ENCODE results near the gene ZIC2. TPM values are rescaled to one million over a fixed set of nuclear protein-coding genes. Genes with fewer than 3 reads are reported as not detected.
"Not testable (repeated sequence)": the region's sequence is repeated elsewhere in the genome, so short reads cannot be mapped to it uniquely, and the experiment has no call there.

Gene ZIC2
- total and polyA plus RNA-seq, 9 donors, result 0.11 to 0.13 TPM; not detected in 7

DNA sequence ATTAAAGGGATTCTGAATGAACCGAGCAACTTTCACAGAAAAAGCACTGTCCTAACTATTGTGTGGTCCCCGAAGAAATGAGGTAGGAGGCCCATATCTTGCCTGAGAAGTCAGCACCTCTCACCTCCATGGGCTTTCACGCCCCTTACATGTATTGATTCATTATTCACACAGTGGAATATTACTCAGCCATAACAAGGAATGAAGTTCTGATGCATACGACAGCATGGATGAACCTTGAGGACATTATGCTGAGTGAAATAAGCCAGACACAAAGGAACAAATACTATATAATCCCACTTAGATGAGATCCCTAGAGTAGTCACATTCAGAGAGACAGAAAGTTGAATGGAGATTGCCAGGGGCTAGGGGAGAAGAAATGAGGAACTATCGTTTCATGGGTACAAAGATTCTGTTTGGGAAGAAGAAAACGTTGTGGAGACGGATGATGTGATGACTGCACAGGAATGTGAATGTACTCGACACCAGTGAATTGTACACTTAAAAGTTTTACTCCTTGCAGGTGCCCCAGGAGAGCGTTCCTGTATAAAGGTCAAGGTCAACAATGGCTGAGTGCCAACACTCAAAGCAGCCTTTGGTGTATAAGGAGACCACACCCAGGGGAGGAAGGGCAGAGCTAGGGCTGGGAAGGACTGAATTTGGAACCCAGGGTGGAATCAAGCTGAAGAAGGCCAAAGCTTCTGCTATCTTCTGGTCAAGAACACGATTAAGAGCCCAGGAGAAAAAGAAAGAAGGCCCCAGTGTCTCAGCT lies 32.5 kb upstream of the ZIC2 start:
- Histone ChIP-seq H3K9me3 (replicated peaks; ENCODE audit: control insufficient read depth, low read depth, low read length) (no peaks in the 10 kb centered on the region), H3K27me3 (ENCODE audit: control insufficient read depth, insufficient read depth, low read length) (peaks cover 79% of the 10 kb centered on the region), H3K4me3 (ENCODE audit: low read length) (no peak overlapping the region), H3K36me3 (ENCODE audit: control insufficient read depth, insufficient read depth, low read length) (no peaks in the 10 kb centered on the region), H3K4me1 (ENCODE audit: control insufficient read depth, insufficient read depth, low read length) (no peaks in the 10 kb centered on the region), H3K27ac (ENCODE audit: low read length) (no peak overlapping the region)
- no peak for DNase-seq
- WGBS (ENCODE audit: insufficient coverage), result 56% methylated on average over 6 of the region's 10 CpGs

GRCh38 chr13:99949679-99950413 lies 31.7 kb upstream of the ZIC2 start:
- Histone ChIP-seq H3K27me3 (ENCODE audit: control insufficient read depth, insufficient read depth, low read length) (peaks cover 80% of the 10 kb centered on the region), H3K27ac (ENCODE audit: low read length) (no peak overlapping the region), H3K9me3 (replicated peaks; ENCODE audit: control insufficient read depth, low read depth, low read length) (no peaks in the 10 kb centered on the region), H3K4me1 (ENCODE audit: control insufficient read depth, insufficient read depth, low read length) (no peaks in the 10 kb centered on the region), H3K36me3 (ENCODE audit: control insufficient read depth, insufficient read depth, low read length) (no peaks in the 10 kb centered on the region), H3K4me3 (ENCODE audit: low read length) (no peak overlapping the region)
- no peak for DNase-seq
- WGBS (ENCODE audit: insufficient coverage), result 0% methylated on average over 1 of the region's 8 CpGs

DNA sequence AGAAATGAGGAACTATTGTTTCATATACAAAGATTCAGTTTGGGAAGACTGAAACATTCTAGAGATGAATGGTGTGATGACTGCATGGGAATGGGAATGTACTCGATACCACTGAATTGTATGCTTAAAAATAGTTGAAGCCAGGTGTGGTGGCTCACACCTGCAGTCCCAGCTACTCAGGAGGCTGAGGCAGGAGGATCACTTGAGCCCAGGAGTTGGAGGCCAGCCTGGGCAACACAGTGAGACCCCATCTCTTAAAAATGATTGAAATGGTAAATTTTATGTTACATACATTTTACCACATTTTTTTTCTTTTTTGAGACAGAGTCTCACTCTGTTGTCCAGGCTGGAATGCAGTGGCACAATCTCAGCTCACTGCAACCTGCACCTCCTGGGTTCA lies 29.9 kb upstream of the ZIC2 start:
- H3K9me3 ChIP-seq (replicated peaks; ENCODE audit: control insufficient read depth, low read depth, low read length); H3K4me3 ChIP-seq (ENCODE audit: low read length); H3K36me3 ChIP-seq (ENCODE audit: control insufficient read depth, insufficient read depth, low read length); DNase-seq; H3K27ac ChIP-seq (ENCODE audit: low read length): not testable (repeated sequence)
- peaks cover 13% of the 10 kb centered on the region for H3K4me1 ChIP-seq (ENCODE audit: control insufficient read depth, insufficient read depth, low read length)
- 100% methylated on average over 1 of the region's 1 CpG for WGBS (ENCODE audit: insufficient coverage)
- peaks cover 85% of the 10 kb centered on the region for H3K27me3 ChIP-seq (ENCODE audit: control insufficient read depth, insufficient read depth, low read length)

DNA sequence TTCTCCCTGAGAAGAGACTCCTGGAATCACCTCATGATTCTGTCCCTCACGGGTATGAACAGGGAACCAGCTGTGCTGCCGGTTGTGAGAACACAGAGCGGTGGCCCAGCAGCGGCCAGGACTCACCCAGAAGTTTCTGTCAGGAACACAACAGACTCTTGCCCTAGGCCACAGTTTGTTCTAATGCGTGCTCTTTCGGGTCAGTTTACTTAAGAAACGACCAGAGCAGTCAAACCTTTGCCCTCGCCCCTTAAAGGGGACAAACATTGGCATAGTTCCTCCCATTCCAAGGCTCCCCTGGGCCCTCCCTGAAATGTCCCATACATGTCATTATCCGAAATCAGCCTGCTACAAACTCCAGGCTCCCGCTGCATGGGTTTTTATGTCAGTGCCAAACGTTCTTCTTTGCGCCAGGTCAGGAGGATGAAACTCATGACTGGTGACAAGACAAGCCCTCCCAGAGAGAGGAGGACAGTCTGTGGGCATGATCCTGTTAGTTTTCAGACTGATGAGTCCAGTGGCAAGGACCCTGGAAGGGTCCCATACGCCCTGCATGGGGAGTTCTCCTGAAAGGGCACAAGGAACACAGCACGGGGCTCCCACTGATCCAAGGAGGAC lies 28.3 kb upstream of the ZIC2 start:
- Histone ChIP-seq H3K4me1 (ENCODE audit: control insufficient read depth, insufficient read depth, low read length) (peaks cover 22% of the 10 kb centered on the region), H3K27ac (ENCODE audit: low read length) (no peak overlapping the region), H3K4me3 (ENCODE audit: low read length) (no peak overlapping the region), H3K27me3 (ENCODE audit: control insufficient read depth, insufficient read depth, low read length) (peaks cover 87% of the 10 kb centered on the region), H3K36me3 (ENCODE audit: control insufficient read depth, insufficient read depth, low read length) (no peaks in the 10 kb centered on the region), H3K9me3 (replicated peaks; ENCODE audit: control insufficient read depth, low read depth, low read length) (no peaks in the 10 kb centered on the region)
- WGBS (ENCODE audit: insufficient coverage), result 64% methylated on average over 12 of the region's 14 CpGs
- DNase-seq, result no peak

DNA sequence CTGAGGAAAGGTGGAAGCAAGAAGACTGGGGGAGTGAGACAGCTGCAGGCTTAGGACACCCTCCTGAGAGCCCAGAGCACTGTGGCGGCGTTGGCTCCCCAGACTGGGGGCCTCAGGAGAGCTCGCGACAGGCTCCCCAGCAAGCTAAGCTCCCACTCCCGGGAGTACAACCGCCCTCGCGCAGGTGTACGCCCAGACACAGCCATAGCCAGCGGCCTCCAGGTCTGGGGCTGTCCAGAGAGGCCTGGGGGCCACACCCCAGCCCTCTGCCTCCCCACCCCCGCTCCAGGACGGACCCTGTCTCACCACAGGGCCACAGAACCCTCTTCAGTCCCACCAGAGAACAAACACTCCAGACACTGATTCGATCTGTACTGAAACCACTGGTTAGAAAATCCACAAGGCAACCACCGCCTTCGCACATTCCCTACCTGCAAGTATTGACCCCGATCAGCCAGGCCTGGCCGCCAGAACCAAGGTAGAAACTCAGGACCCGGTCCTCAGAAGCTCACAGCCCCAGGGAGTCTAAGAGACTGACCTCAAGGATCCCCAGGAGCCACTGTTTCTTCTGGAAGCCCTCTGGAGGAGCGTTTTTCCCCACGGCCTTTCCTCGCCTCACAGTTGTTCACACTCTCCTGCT lies 26.4 kb upstream of the ZIC2 start:
- no peak for DNase-seq
- Histone ChIP-seq H3K4me3 (ENCODE audit: low read length) (no peak overlapping the region), H3K9me3 (replicated peaks; ENCODE audit: control insufficient read depth, low read depth, low read length) (no peaks in the 10 kb centered on the region), H3K4me1 (ENCODE audit: control insufficient read depth, insufficient read depth, low read length) (peaks cover 32% of the 10 kb centered on the region), H3K27me3 (ENCODE audit: control insufficient read depth, insufficient read depth, low read length) (peaks cover 93% of the 10 kb centered on the region), H3K27ac (ENCODE audit: low read length) (no peak overlapping the region), H3K36me3 (ENCODE audit: control insufficient read depth, insufficient read depth, low read length) (no peaks in the 10 kb centered on the region)
- 41% methylated on average over 19 of the region's 21 CpGs for WGBS (ENCODE audit: insufficient coverage)

DNA sequence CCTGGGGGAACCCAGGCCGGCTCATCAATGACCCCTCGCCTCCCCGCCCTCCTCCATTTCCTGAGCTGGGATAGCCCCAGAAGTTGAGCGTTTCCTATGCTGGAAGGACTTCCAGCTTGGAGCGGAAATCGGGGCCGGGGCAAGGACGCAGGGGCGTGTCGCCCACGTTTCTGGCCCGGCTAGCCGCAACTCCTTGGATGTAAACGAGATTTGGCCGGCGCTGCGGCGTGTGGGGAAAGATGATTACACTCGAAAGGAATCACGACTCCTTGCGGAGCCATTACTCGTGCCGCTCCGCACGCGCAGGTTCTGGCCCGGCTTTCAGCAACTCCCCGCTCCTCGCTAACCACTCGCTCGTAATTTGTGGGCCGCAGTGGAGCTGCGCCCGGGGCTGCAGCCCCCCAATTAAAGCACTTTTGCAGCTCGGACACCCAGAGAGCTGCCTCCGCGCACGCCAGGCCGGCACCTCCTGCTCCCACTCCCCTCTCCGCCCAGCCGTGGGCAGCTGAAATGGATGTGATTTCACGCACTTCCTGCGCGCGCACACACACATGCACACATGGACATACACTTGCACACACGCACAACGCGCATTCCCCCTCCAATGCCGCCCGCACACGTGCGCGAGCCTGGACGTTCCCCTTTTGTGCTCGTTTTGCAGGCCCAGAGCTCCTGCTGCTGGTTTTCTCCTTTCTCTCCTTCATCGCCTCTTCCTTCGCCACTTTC lies 25.7 kb upstream of the ZIC2 start:
- peaks cover 32% of the 10 kb centered on the region for H3K4me1 ChIP-seq (ENCODE audit: control insufficient read depth, insufficient read depth, low read length)
- H3K27ac ChIP-seq (ENCODE audit: low read length), result no peak overlapping the region
- peak; percentile 85 for DNase-seq
- peak overlapping the region; percentile 16 for H3K4me3 ChIP-seq (ENCODE audit: low read length)
- H3K36me3 ChIP-seq (ENCODE audit: control insufficient read depth, insufficient read depth, low read length), result no peaks in the 10 kb centered on the region
- under 1% methylated on average over 49 of the region's 57 CpGs for WGBS (ENCODE audit: insufficient coverage)
- no peaks in the 10 kb centered on the region for H3K9me3 ChIP-seq (replicated peaks; ENCODE audit: control insufficient read depth, low read depth, low read length)
- peaks cover 92% of the 10 kb centered on the region for H3K27me3 ChIP-seq (ENCODE audit: control insufficient read depth, insufficient read depth, low read length)

DNA sequence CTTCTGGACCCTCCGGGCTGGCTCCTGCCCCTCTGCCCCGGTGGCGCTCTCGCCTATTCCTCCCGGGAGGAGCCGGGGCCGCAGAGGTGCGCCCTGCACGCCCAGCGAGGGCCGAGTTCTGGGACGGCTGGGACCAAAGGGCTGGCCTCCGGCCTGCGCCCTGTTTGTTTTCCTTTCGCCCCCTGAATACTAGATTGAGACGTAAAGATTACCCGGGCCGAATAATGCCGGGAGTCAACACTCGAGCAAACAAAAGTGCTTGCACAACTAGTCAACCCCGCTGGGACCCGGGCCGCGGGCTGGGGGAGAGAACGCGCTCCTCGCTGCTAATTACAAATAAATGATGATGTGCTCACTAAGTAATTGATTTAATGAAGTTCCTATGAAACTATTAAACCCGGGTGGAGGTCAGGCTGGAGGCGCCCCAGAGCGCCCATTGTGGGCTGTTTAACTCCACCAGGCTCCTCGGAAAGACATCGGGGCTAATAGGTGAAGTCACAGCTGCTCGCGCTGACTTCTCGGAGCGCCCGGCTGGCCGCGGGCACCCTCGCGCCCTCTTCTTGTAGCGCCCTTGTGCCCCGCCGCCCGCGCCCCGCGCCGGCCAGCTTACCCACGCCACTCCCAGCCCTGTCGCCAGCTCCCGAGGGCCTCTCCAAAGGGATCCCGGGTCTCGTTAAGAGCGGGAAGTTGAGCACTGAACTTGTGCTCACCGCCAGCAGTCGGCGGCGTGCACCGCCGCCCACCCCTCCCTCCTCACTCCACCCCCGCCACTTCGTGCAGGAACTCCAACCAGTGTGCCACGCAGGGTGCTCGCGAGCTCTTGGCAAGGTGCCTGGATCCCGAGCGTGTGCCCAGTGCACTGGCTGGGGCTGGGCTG lies 24.9 kb upstream of the ZIC2 start:
- under 1% methylated on average over 54 of the region's 68 CpGs for WGBS (ENCODE audit: insufficient coverage)

GRCh38 chr13:99958406-99959126 lies 23.0 kb upstream of the ZIC2 start:
- Histone ChIP-seq H3K36me3 (ENCODE audit: control insufficient read depth, insufficient read depth, low read length) (no peaks in the 10 kb centered on the region), H3K4me1 (ENCODE audit: control insufficient read depth, insufficient read depth, low read length) (peaks cover 32% of the 10 kb centered on the region), H3K9me3 (replicated peaks; ENCODE audit: control insufficient read depth, low read depth, low read length) (no peaks in the 10 kb centered on the region), H3K27ac (ENCODE audit: low read length) (no peak overlapping the region), H3K27me3 (ENCODE audit: control insufficient read depth, insufficient read depth, low read length) (peaks cover 74% of the 10 kb centered on the region), H3K4me3 (ENCODE audit: low read length) (no peak overlapping the region)
- no peak for DNase-seq
- WGBS (ENCODE audit: insufficient coverage), result 5% methylated on average over 35 of the region's 35 CpGs

More for the DNA sequence above, 24.9 kb upstream of the ZIC2 start:
- Histone ChIP-seq H3K36me3 (ENCODE audit: control insufficient read depth, insufficient read depth, low read length) (no peaks in the 10 kb centered on the region), H3K4me1 (ENCODE audit: control insufficient read depth, insufficient read depth, low read length) (peaks cover 32% of the 10 kb centered on the region), H3K27ac (ENCODE audit: low read length) (no peak overlapping the region), H3K9me3 (replicated peaks; ENCODE audit: control insufficient read depth, low read depth, low read length) (no peaks in the 10 kb centered on the region), H3K4me3 (ENCODE audit: low read length) (no peak overlapping the region), H3K27me3 (ENCODE audit: control insufficient read depth, insufficient read depth, low read length) (peaks cover 91% of the 10 kb centered on the region)
- DNase-seq, result no peak
